HG03097 (cell line): ENCODE data around the gene ELMOD3.
"Not testable (repeated sequence)": the region's sequence is repeated elsewhere in the genome, so short reads cannot be mapped to it uniquely, and the experiment has no call there.

Experiments
- ATAC-seq: cut with Tn5 transposase; IDR thresholded peaks from one replicate; pipeline ENCODE4 v1.9.1; 2021; ENCODE audit not compliant: unreplicated experiment, low FRiP score

Gene ELMOD3

GRCh38 chr2:85369500-85369899 lies 14.9 kb downstream of the ELMOD3 start:
- ATAC-seq: no peak

GRCh38 chr2:85371045-85371444 lies 16.5 kb downstream of the ELMOD3 start:
- no peak for ATAC-seq

GRCh38 chr2:85376291-85377065 lies 21.9 kb downstream of the ELMOD3 start:
- ATAC-seq: no peak

GRCh38 chr2:85377083-85377482 lies 22.5 kb downstream of the ELMOD3 start:
- ATAC-seq: no peak

- ATAC-seq: no peak
These were observed 23.7 kb downstream of the ELMOD3 start for GRCh38 chr2:85378257-85378656.

GRCh38 chr2:85380048-85380447 lies 25.5 kb downstream of the ELMOD3 start:
- ATAC-seq: no peak

GRCh38 chr2:85383151-85383550 lies 28.6 kb downstream of the ELMOD3 start:
- not testable (repeated sequence) for ATAC-seq

- no peak for ATAC-seq
These were observed 29.3 kb downstream of the ELMOD3 start for GRCh38 chr2:85383850-85384249.

- ATAC-seq: no peak
These were observed 31.2 kb downstream of the ELMOD3 start for GRCh38 chr2:85385746-85386145.

- ATAC-seq: no peak
These were observed 33.2 kb downstream of the ELMOD3 start for GRCh38 chr2:85387754-85388153.

- ATAC-seq: no peak
These were observed 34.4 kb downstream of the ELMOD3 start for GRCh38 chr2:85388878-85389538.

GRCh38 chr2:85390941-85391669 lies 36.5 kb downstream of the ELMOD3 start:
- no peak for ATAC-seq

GRCh38 chr2:85393836-85394235 lies 39.3 kb downstream of the ELMOD3 start:
- ATAC-seq: no peak

- ATAC-seq: no peak
These were observed 39.7 kb downstream of the ELMOD3 start for GRCh38 chr2:85394261-85394681.

GRCh38 chr2:85394976-85395375 lies 40.4 kb downstream of the ELMOD3 start:
- ATAC-seq: no peak

- ATAC-seq: no peak
These were observed 41.4 kb downstream of the ELMOD3 start for GRCh38 chr2:85395912-85396475.

- no peak for ATAC-seq
These were observed 42.2 kb downstream of the ELMOD3 start for GRCh38 chr2:85396531-85397470.

- ATAC-seq: no peak
These were observed 43.4 kb downstream of the ELMOD3 start for GRCh38 chr2:85397925-85398331.

GRCh38 chr2:85398426-85399182 lies 44.0 kb downstream of the ELMOD3 start:
- ATAC-seq: no peak

GRCh38 chr2:85399183-85399455 lies 44.5 kb downstream of the ELMOD3 start:
- ATAC-seq: no peak
